IMR-90 (cell line): ENCODE results near the gene ACE. TPM values are rescaled to one million over a fixed set of nuclear protein-coding genes. Genes with fewer than 3 reads are reported as not detected.

Experiments
- ATAC-seq: fragments of 200-7000 bp; cut with Tn5 transposase; 2 replicates; pipeline ENCODE4 v1.9.1; 2020; ENCODE audit warnings: low read depth, mild to moderate bottlenecking, moderate library complexity
- BruUV-seq: library from RNA; stranded (reverse); fragments of 400-500 nt; replicated peaks from 2 replicates; lab custom pipeline; 2021; lab: Mats Ljungman, UMichigan
- CTCF ChIA-PET: fragments of 300-600 bp; formaldehyde crosslinking; extraction: SDS; loops from one replicate; lab custom pipeline; 2021; ENCODE audit warnings: antibody characterized with exemption; lab: Yijun Ruan, JAX
- POLR2A ChIA-PET: fragments of 300-600 bp; sonication (Branson Sonifier 250); formaldehyde crosslinking; loops from one replicate; lab custom pipeline; 2022; ENCODE audit warnings: antibody characterized with exemption; ENCODE audit not compliant: unreplicated experiment; lab: Charles Lee
- DNase-seq: peaks from one replicate; pipeline ENCODE4 v3.0.0; 2013
- H2AFZ ChIP-seq: replicated peaks from 2 replicates; pipeline ENCODE3; 2013; ENCODE audit warnings: low read length, mild to moderate bottlenecking; ENCODE audit not compliant: poor library complexity
- H2AK5ac ChIP-seq: 2 replicates; pipeline ENCODE4 v1.6.1; 2013; ENCODE audit warnings: low read depth, low read length, inconsistent platforms
- H2AK9ac ChIP-seq: replicated peaks from 2 replicates; pipeline ENCODE3; 2013; ENCODE audit warnings: mild to moderate bottlenecking, low read depth, low read length, moderate library complexity; ENCODE audit not compliant: poor library complexity
- H2BK120ac ChIP-seq: 2 replicates; pipeline ENCODE4 v1.6.1; 2013; ENCODE audit warnings: low read depth, low read length, inconsistent platforms
- H2BK15ac ChIP-seq: 3 replicates; pipeline ENCODE4 v1.6.1; 2013; ENCODE audit warnings: low read depth, low read length, inconsistent platforms
- H2BK20ac ChIP-seq: 2 replicates; pipeline ENCODE4 v1.6.1; 2013; ENCODE audit warnings: low read depth, mild to moderate bottlenecking, inconsistent platforms, low read length, moderate library complexity
- H2BK5ac ChIP-seq: 2 replicates; pipeline ENCODE4 v1.6.1; 2013; ENCODE audit warnings: mild to moderate bottlenecking, low read depth, low read length, inconsistent platforms; ENCODE audit not compliant: poor library complexity, severe bottlenecking
- H3K14ac ChIP-seq: replicated peaks from 2 replicates; pipeline ENCODE4 v1.6.1; 2013; ENCODE audit warnings: low read depth, low read length, inconsistent platforms
- H3K18ac ChIP-seq: 2 replicates; pipeline ENCODE4 v1.6.1; 2013; ENCODE audit warnings: low read depth, low read length, control low read depth
- H3K23ac ChIP-seq: 2 replicates; pipeline ENCODE4 v1.6.1; 2013; ENCODE audit warnings: low read depth, low read length, inconsistent platforms
- H3K27ac ChIP-seq: 2 replicates; pipeline ENCODE4 v1.5.1; 2013; ENCODE audit warnings: mild to moderate bottlenecking, control low read depth, low read length; ENCODE audit not compliant: insufficient read depth
- H3K27me3 ChIP-seq: 2 replicates; pipeline ENCODE4 v1.6.1; 2013; ENCODE audit warnings: low read length; ENCODE audit not compliant: control insufficient read depth, insufficient read depth
- H3K36me3 ChIP-seq: 2 replicates; pipeline ENCODE4 v1.6.1; 2013; ENCODE audit warnings: low read length, mixed read lengths; ENCODE audit not compliant: control insufficient read depth, insufficient read depth
- H3K4ac ChIP-seq: 2 replicates; pipeline ENCODE4 v1.6.1; 2013; ENCODE audit warnings: low read depth, low read length, inconsistent platforms
- H3K4me1 ChIP-seq: 2 replicates; pipeline ENCODE4 v1.6.1; 2013; ENCODE audit warnings: low read length, mixed read lengths; ENCODE audit not compliant: control insufficient read depth, insufficient read depth
- H3K4me2 ChIP-seq: 2 replicates; pipeline ENCODE4 v1.6.1; 2013; ENCODE audit warnings: low read depth, mild to moderate bottlenecking, control low read depth, low read length, moderate library complexity
- H3K4me3 ChIP-seq: 2 replicates; pipeline ENCODE4 v1.5.1; 2013; ENCODE audit warnings: low read depth, mild to moderate bottlenecking, control low read depth, low read length, moderate library complexity; ENCODE audit not compliant: insufficient read depth
- H3K56ac ChIP-seq: 2 replicates; pipeline ENCODE4 v1.6.1; 2013; ENCODE audit warnings: low read length, inconsistent platforms; ENCODE audit not compliant: insufficient read depth; ENCODE audit errors: extremely low read depth
- H3K79me1 ChIP-seq, 2 experiments: 2 replicates each; pipeline ENCODE4 v1.6.1; 2013; ENCODE audit warnings: low read length in 2 of 2, inconsistent platforms in 1 of 2, low read depth in 1 of 2
- H3K9ac ChIP-seq: 2 replicates; pipeline ENCODE4 v1.6.1; 2013; ENCODE audit warnings: low read depth, low read length, control low read depth
- H3K9me1 ChIP-seq: 2 replicates; pipeline ENCODE4 v1.6.1; 2013; ENCODE audit warnings: low read length, inconsistent platforms; ENCODE audit not compliant: insufficient read depth
- H3K9me3 ChIP-seq: 2 replicates; pipeline ENCODE4 v1.6.1; 2013; ENCODE audit warnings: low read length; ENCODE audit not compliant: control insufficient read depth, insufficient read depth
- H4K20me1 ChIP-seq: 2 replicates; pipeline ENCODE4 v1.6.1; 2013; ENCODE audit warnings: low read length, inconsistent platforms; ENCODE audit not compliant: insufficient read depth
- H4K5ac ChIP-seq: 2 replicates; pipeline ENCODE4 v1.6.1; 2013; ENCODE audit warnings: mild to moderate bottlenecking, low read depth, low read length, control low read depth
- H4K8ac ChIP-seq, 2 experiments: 2 replicates each; pipeline ENCODE4 v1.6.1; 2013; ENCODE audit warnings: low read depth in 2 of 2, low read length in 2 of 2, control low read depth in 1 of 2, inconsistent platforms in 1 of 2
- H4K91ac ChIP-seq: 2 replicates; pipeline ENCODE4 v1.6.1; 2013; ENCODE audit warnings: low read depth, low read length, inconsistent platforms; ENCODE audit not compliant: insufficient read depth
- MAFK ChIP-seq: IDR thresholded peaks from 2 replicates; pipeline ENCODE4 v1.6.1; 2012; ENCODE audit warnings: low read depth, low read length, improper control_type of control experiment
- MAZ ChIP-seq: IDR thresholded peaks from 2 replicates; pipeline ENCODE4 v1.6.1; 2012; ENCODE audit warnings: low read depth, mild to moderate bottlenecking, low read length, improper control_type of control experiment, moderate library complexity, borderline replicate concordance
- MXI1 ChIP-seq: IDR thresholded peaks from 2 replicates; pipeline ENCODE4 v1.6.1; 2012; ENCODE audit warnings: low read depth, mild to moderate bottlenecking, low read length, moderate library complexity, borderline replicate concordance
- RFX5 ChIP-seq: IDR thresholded peaks from 2 replicates; pipeline ENCODE4 v1.8.0; 2012; ENCODE audit warnings: low read depth, mild to moderate bottlenecking, low read length, moderate library complexity
- WGBS, 2 experiments: methylation state at CpG; one replicate each; pipeline versions ENCODE4 v1.1.5 to v1.1.7; 2013; ENCODE audit warnings: missing lambda C conversion rate in 2 of 2; ENCODE audit not compliant: insufficient read length in 1 of 2; ENCODE audit errors: extremely low coverage in 2 of 2; 5-methylcytosine and 5-hydroxymethylcytosine counted together
- dilution Hi-C: fragments of 300-500 bp; cut with HindIII; formaldehyde crosslinking; loops from one replicate; pipeline ENCODE4 v1.14.3; 2018; ENCODE audit warnings: low sequenced_read_pairs; ENCODE audit not compliant: unreplicated experiment
- in situ Hi-C: fragments of 300-500 bp; cut with MboI; formaldehyde crosslinking; loops from 3 replicates; pipeline ENCODE4 v1.14.3; 2019; ENCODE audit warnings: low sequenced_read_pairs, inconsistent platforms, mixed read lengths
- intact Hi-C: fragments of 100-400 bp; cut with micrococcal nuclease; formaldehyde crosslinking; loops from 2 replicates; pipeline ENCODE4 v1.10.0; 2022
- polyA plus RNA-seq, 3 experiments: library from polyadenylated mRNA; depleted of rRNA; stranded (reverse); fragments of >200 nt; gene quantifications; 2 replicates each; pipeline ENCODE4 v1.2.3, GENCODE V29; 2012; ENCODE audit warnings: low replicate concordance in 1 of 3
- total RNA-seq: library from RNA; depleted of rRNA; stranded (reverse); fragments of >200 nt; gene quantifications from 2 replicates; pipeline ENCODE4 v1.2.3, GENCODE V29; 2012

Gene ACE
- total and polyA plus RNA-seq, 2 of the 4 experiments (the other 2 are of a cell fraction) = 1.4 to 5.8 TPM

DNA sequence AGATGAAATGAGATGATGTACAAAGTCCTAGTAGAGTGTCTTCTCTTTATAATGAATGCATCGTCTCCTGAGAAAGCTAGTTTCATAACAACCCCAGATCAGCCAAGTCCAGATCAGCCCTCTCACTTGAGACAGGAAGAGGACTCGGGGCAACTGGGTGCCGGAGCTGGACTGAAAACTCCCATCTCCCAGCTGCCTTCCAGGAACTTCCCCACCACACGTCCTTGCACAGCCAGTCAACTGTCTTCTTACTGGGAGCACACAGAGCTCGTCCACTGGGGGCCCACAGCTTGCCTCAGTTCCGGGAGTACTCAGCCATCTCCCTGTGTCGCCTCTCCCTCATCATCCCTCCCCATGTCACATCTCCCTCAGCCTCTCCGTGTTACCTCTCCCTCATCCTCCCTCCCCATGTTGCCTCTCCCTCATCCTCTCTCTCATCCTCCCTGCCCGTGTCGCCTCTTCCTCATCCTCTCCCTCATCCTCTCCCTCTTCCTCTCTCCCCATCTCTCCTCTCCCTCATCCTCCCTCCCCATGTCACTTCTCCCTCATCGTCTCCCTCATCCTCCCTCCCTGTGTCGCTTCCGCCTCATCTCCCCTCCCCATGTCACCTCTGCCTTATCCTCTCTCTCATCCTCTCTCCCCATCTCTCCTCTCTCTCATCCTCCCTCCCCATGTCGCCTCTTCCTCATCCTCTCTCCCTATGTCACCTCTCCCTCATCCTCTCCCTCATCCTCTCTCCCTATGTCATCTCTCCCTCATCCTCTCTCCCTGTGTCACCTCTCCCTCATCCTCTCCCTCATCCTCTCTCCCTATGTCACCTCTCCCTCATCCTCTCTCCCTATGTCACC is 23.9 kb downstream of the ACE start:
- dilution Hi-C loops = no loop called here
- H3K36me3 ChIP-seq = no peaks in the 10 kb centered on the region
- peak overlapping the region; percentile 20; the same call in 1 of the 2 replicates for H3K18ac ChIP-seq
- H4K91ac ChIP-seq = peak overlapping the region; percentile 56
- peak overlapping the region; percentile 34 for H2AK9ac ChIP-seq
- no peak overlapping the region for H3K9ac ChIP-seq
- H3K4me2 ChIP-seq = no peak overlapping the region
- peak overlapping the region; percentile 45; the same call in 1 of the 2 replicates for H4K5ac ChIP-seq
- peaks cover 2% of the 10 kb centered on the region; the same call in 1 of the 2 replicates for H3K27me3 ChIP-seq
- peak overlapping the region; percentile 99 for H2AK5ac ChIP-seq
- no peaks in the 10 kb centered on the region for H4K20me1 ChIP-seq
- no peak for ATAC-seq
- H3K4ac ChIP-seq = peak overlapping the region; percentile 83
- POLR2A ChIA-PET = no interaction called here
- H2BK15ac ChIP-seq = peak overlapping the region; percentile 90; the same call in 2 of the 3 replicates
- WGBS, 2 experiments = 72 to 100% methylated on average over 1 to 11 of the region's 14 CpGs
- in situ Hi-C loops = no loop called here
- peak overlapping the region; percentile 22 to 59; a peak in 3 of 4 replicates for H4K8ac ChIP-seq
- H3K56ac ChIP-seq = no peak overlapping the region
- peak overlapping the region; percentile 11; the same call in 1 of the 2 replicates for H3K23ac ChIP-seq
- H2BK120ac ChIP-seq = peak overlapping the region; percentile 78
- no peak overlapping the region for H2BK5ac ChIP-seq
- no peak for TF ChIP-seq MAZ
- no peak for TF ChIP-seq MXI1
- no peak for TF ChIP-seq RFX5
- no peak for TF ChIP-seq MAFK
- intact Hi-C loops = no loop called here
- no peak for DNase-seq
- peaks cover 18% of the 10 kb centered on the region for H3K9me1 ChIP-seq
- peaks cover 16% of the 10 kb centered on the region for H3K4me1 ChIP-seq
- peaks cover 3% of the 10 kb centered on the region; the same call in 1 of the 2 replicates for H3K9me3 ChIP-seq
- no peak overlapping the region for H3K27ac ChIP-seq
- peak overlapping the region; percentile 10; the same call in 1 of the 2 replicates for H3K14ac ChIP-seq
- peak overlapping the region; percentile 79 for H2BK20ac ChIP-seq
- peaks cover 0 to 2% of the 10 kb centered on the region in 2 experiments; a peak in 1 of 4 replicates for H3K79me1 ChIP-seq
- no TSS peak for BruUV-seq
- H3K4me3 ChIP-seq = no peak overlapping the region
- CTCF ChIA-PET = no interaction called here
- H2AFZ ChIP-seq = peak overlapping the region; percentile 24
